Osteocyte (in vitro differentiated cells): ENCODE measurements around the gene PWWP2A. TPM values are rescaled to one million over a fixed set of nuclear protein-coding genes. Genes with fewer than 3 reads are reported as not detected.

Experiments used
- DNase-seq: peaks from one replicate; pipeline ENCODE4 v3.0.0; 2021; ENCODE audit warnings: mixed read lengths; ENCODE audit not compliant: unreplicated experiment; ENCODE audit errors: extremely low spot score
- H3K27ac Mint-ChIP-seq: one replicate; pipeline ENCODE4 v1.8.0; 2021; ENCODE audit warnings: mild to moderate bottlenecking, mixed read lengths; ENCODE audit not compliant: unreplicated experiment
- H3K27me3 Mint-ChIP-seq: one replicate; pipeline ENCODE4 v1.8.0; 2021; ENCODE audit warnings: mixed read lengths; ENCODE audit not compliant: unreplicated experiment
- H3K36me3 Mint-ChIP-seq: one replicate; pipeline ENCODE4 v1.8.0; 2021; ENCODE audit warnings: mixed read lengths; ENCODE audit not compliant: unreplicated experiment
- H3K4me1 Mint-ChIP-seq: one replicate; pipeline ENCODE4 v1.8.0; 2021; ENCODE audit warnings: mixed read lengths; ENCODE audit not compliant: unreplicated experiment
- H3K4me3 Mint-ChIP-seq: one replicate; pipeline ENCODE4 v1.8.0; 2021; ENCODE audit warnings: mild to moderate bottlenecking, moderate library complexity, mixed read lengths; ENCODE audit not compliant: unreplicated experiment
- H3K9me3 Mint-ChIP-seq: one replicate; pipeline ENCODE4 v1.8.0; 2021; ENCODE audit warnings: mixed read lengths; ENCODE audit not compliant: unreplicated experiment
- CTCF ChIP-seq: fragments of 200-600 bp; sonication (generic); IDR thresholded peaks from 2 replicates; pipeline ENCODE4 v1.5.0; 2021; ENCODE audit warnings: antibody characterized with exemption, mild to moderate bottlenecking, moderate library complexity
- total RNA-seq: library from RNA; stranded (reverse); gene quantifications from 2 replicates; pipeline ENCODE4 v1.2.1, GENCODE V29; 2021

PWWP2A gene
- total RNA-seq, 1 donor from 2014 or later: 22.3 TPM

GRCh38 chr5:160054831-160055230, 64.4 kb downstream of the PWWP2A start:
- no peak for TF ChIP-seq CTCF
- no peak for DNase-seq
- Mint-ChIP-seq H3K27ac (peak overlapping the region; percentile 7), H3K27me3 (no peaks in the 10 kb centered on the region), H3K36me3 (peaks cover 67% of the 10 kb centered on the region), H3K4me3 (no peak overlapping the region), H3K4me1 (peaks cover 18% of the 10 kb centered on the region), H3K9me3 (peaks cover 3% of the 10 kb centered on the region)

GRCh38 chr5:160054047-160054446, 65.2 kb downstream of the PWWP2A start:
- H3K27ac Mint-ChIP-seq: peak overlapping the region; percentile 43
- TF ChIP-seq CTCF: no peak
- peaks cover 68% of the 10 kb centered on the region for H3K36me3 Mint-ChIP-seq
- no peak for DNase-seq
- no peak overlapping the region for H3K4me3 Mint-ChIP-seq
- H3K4me1 Mint-ChIP-seq: peaks cover 18% of the 10 kb centered on the region
- no peaks in the 10 kb centered on the region for H3K27me3 Mint-ChIP-seq
- peaks cover 3% of the 10 kb centered on the region for H3K9me3 Mint-ChIP-seq

GRCh38 chr5:160049099-160049498, 70.2 kb downstream of the PWWP2A start:
- Mint-ChIP-seq H3K27ac (no peak overlapping the region), H3K4me3 (no peak overlapping the region), H3K4me1 (peaks cover 10% of the 10 kb centered on the region), H3K9me3 (no peaks in the 10 kb centered on the region), H3K27me3 (no peaks in the 10 kb centered on the region), H3K36me3 (peaks cover 55% of the 10 kb centered on the region)
- TF ChIP-seq CTCF: no peak
- DNase-seq: no peak

GRCh38 chr5:160048131-160048530, 71.1 kb downstream of the PWWP2A start:
- Mint-ChIP-seq H3K36me3 (peaks cover 63% of the 10 kb centered on the region), H3K9me3 (no peaks in the 10 kb centered on the region), H3K4me1 (peaks cover 3% of the 10 kb centered on the region), H3K27ac (no peak overlapping the region), H3K27me3 (no peaks in the 10 kb centered on the region), H3K4me3 (no peak overlapping the region)
- no peak for DNase-seq
- no peak for TF ChIP-seq CTCF

GRCh38 chr5:160047423-160047822, 71.8 kb downstream of the PWWP2A start:
- Mint-ChIP-seq H3K27ac (no peak overlapping the region), H3K36me3 (peaks cover 57% of the 10 kb centered on the region), H3K4me3 (no peak overlapping the region), H3K4me1 (peaks cover 3% of the 10 kb centered on the region), H3K27me3 (no peaks in the 10 kb centered on the region), H3K9me3 (no peaks in the 10 kb centered on the region)
- no peak for DNase-seq
- no peak for TF ChIP-seq CTCF
